HEK293 (cell line): ENCODE measurements around the gene RNF31.

ENCODE experiments used
- BCL11B ChIP-seq: fragments of 450-650 bp; formaldehyde crosslinking; IDR thresholded peaks from 2 replicates; pipeline ENCODE4 v1.5.1; 2016; ENCODE audit warnings: low read depth, missing biosample characterization, missing genetic modification characterization
- GLI2 ChIP-seq: fragments of 450-650 bp; formaldehyde crosslinking; IDR thresholded peaks from 2 replicates; pipeline ENCODE4; 2017; ENCODE audit warnings: missing biosample characterization, missing genetic modification characterization, low read depth, borderline replicate concordance
- KLF10 ChIP-seq: fragments of 450-650 bp; IDR thresholded peaks from 2 replicates; pipeline ENCODE4 v1.5.1; 2018; ENCODE audit warnings: missing biosample characterization, mild to moderate bottlenecking, missing genetic modification characterization
- KLF16 ChIP-seq: fragments of 450-650 bp; formaldehyde crosslinking; IDR thresholded peaks from 2 replicates; pipeline ENCODE4 v1.5.1; 2017; ENCODE audit warnings: missing biosample characterization, missing genetic modification characterization
- KLF7 ChIP-seq: fragments of 450-650 bp; formaldehyde crosslinking; IDR thresholded peaks from 2 replicates; pipeline ENCODE4 v1.5.1; 2016; ENCODE audit warnings: missing biosample characterization, missing genetic modification characterization, borderline replicate concordance
- KLF8 ChIP-seq: fragments of 450-650 bp; formaldehyde crosslinking; IDR thresholded peaks from 2 replicates; pipeline ENCODE4 v1.5.1; 2016; ENCODE audit warnings: missing biosample characterization, missing genetic modification characterization
- MYNN ChIP-seq: fragments of 450-650 bp; formaldehyde crosslinking; IDR thresholded peaks from 2 replicates; pipeline ENCODE4 v1.5.1; 2016; ENCODE audit warnings: missing biosample characterization, missing genetic modification characterization, borderline replicate concordance
- PRDM1 ChIP-seq: fragments of 450-650 bp; formaldehyde crosslinking; IDR thresholded peaks from 2 replicates; pipeline ENCODE4; 2016; ENCODE audit warnings: missing biosample characterization, missing genetic modification characterization
- SCRT2 ChIP-seq: fragments of 450-650 bp; formaldehyde crosslinking; IDR thresholded peaks from 2 replicates; pipeline ENCODE4 v1.5.1; 2016; ENCODE audit warnings: missing biosample characterization, missing genetic modification characterization
- ZBTB48 ChIP-seq: fragments of 450-650 bp; formaldehyde crosslinking; IDR thresholded peaks from 2 replicates; pipeline ENCODE4 v1.5.1; 2016; ENCODE audit warnings: missing biosample characterization, missing genetic modification characterization
- ZBTB7A ChIP-seq: fragments of 450-650 bp; formaldehyde crosslinking; IDR thresholded peaks from 2 replicates; pipeline ENCODE4 v1.5.1; 2016; ENCODE audit warnings: low read depth, missing biosample characterization, missing genetic modification characterization
- ZNF10 ChIP-seq: fragments of 450-650 bp; formaldehyde crosslinking; IDR thresholded peaks from 2 replicates; pipeline ENCODE4 v1.5.1; 2017; ENCODE audit warnings: missing biosample characterization, missing genetic modification characterization
- ZNF114 ChIP-seq: fragments of 450-650 bp; formaldehyde crosslinking; IDR thresholded peaks from 2 replicates; pipeline ENCODE4 v1.5.0; 2017; ENCODE audit warnings: missing biosample characterization, missing genetic modification characterization
- ZNF146 ChIP-seq: fragments of 450-650 bp; formaldehyde crosslinking; IDR thresholded peaks from 2 replicates; pipeline ENCODE4 v1.5.1; 2016; ENCODE audit warnings: missing biosample characterization, missing genetic modification characterization
- ZNF174 ChIP-seq: fragments of 450-650 bp; formaldehyde crosslinking; IDR thresholded peaks from 2 replicates; pipeline ENCODE4 v1.5.0; 2017; ENCODE audit warnings: missing biosample characterization, mild to moderate bottlenecking, missing genetic modification characterization
- ZNF248 ChIP-seq: fragments of 450-650 bp; formaldehyde crosslinking; IDR thresholded peaks from 2 replicates; pipeline ENCODE4 v1.5.1; 2017; ENCODE audit warnings: missing biosample characterization, missing genetic modification characterization
- ZNF324 ChIP-seq: fragments of 450-650 bp; formaldehyde crosslinking; IDR thresholded peaks from 2 replicates; pipeline ENCODE4 v1.5.1; 2016; ENCODE audit warnings: missing biosample characterization, missing genetic modification characterization
- ZNF341 ChIP-seq: fragments of 450-650 bp; formaldehyde crosslinking; IDR thresholded peaks from 2 replicates; pipeline ENCODE4; 2016; ENCODE audit warnings: low read depth, missing biosample characterization, missing genetic modification characterization
- ZNF354C ChIP-seq: fragments of 450-650 bp; formaldehyde crosslinking; IDR thresholded peaks from 2 replicates; pipeline ENCODE4 v1.5.1; 2016; ENCODE audit warnings: missing biosample characterization, missing genetic modification characterization, low read depth, borderline replicate concordance
- ZNF366 ChIP-seq: fragments of 450-650 bp; formaldehyde crosslinking; conservative IDR thresholded peaks from 2 replicates; pipeline ENCODE4 v1.5.1; 2016; ENCODE audit warnings: missing biosample characterization, missing genetic modification characterization
- ZNF404 ChIP-seq: fragments of 450-650 bp; formaldehyde crosslinking; IDR thresholded peaks from 2 replicates; pipeline ENCODE4 v1.5.1; 2017; ENCODE audit warnings: missing biosample characterization, missing genetic modification characterization
- ZNF549 ChIP-seq: fragments of 450-650 bp; IDR thresholded peaks from 2 replicates; pipeline ENCODE4 v1.5.1; 2018; ENCODE audit warnings: missing biosample characterization, missing genetic modification characterization, mild to moderate bottlenecking, inconsistent platforms, moderate library complexity
- ZNF596 ChIP-seq: fragments of 450-650 bp; IDR thresholded peaks from 2 replicates; pipeline ENCODE4 v1.5.0; 2018; ENCODE audit warnings: missing biosample characterization, mild to moderate bottlenecking, missing genetic modification characterization, moderate library complexity
- ZNF623 ChIP-seq: fragments of 450-650 bp; formaldehyde crosslinking; IDR thresholded peaks from 2 replicates; pipeline ENCODE4 v1.5.1; 2016; ENCODE audit warnings: missing biosample characterization, missing genetic modification characterization
- ZNF624 ChIP-seq: fragments of 450-650 bp; formaldehyde crosslinking; IDR thresholded peaks from 2 replicates; pipeline ENCODE4 v1.5.1; 2017; ENCODE audit warnings: missing biosample characterization, missing genetic modification characterization
- ZNF660 ChIP-seq: fragments of 450-650 bp; IDR thresholded peaks from 2 replicates; pipeline ENCODE4 v1.5.1; 2018; ENCODE audit warnings: missing biosample characterization, mild to moderate bottlenecking, missing genetic modification characterization
- ZNF777 ChIP-seq: fragments of 450-650 bp; formaldehyde crosslinking; IDR thresholded peaks from 2 replicates; pipeline ENCODE4 v1.5.1; 2017; ENCODE audit warnings: missing biosample characterization, missing genetic modification characterization, borderline replicate concordance
- ZNF792 ChIP-seq: fragments of 450-650 bp; formaldehyde crosslinking; IDR thresholded peaks from 2 replicates; pipeline ENCODE4 v1.5.1; 2016; ENCODE audit warnings: missing biosample characterization, missing genetic modification characterization
- TF ChIP-seq, protein P1 (sequence below): fragments of 450-650 bp; formaldehyde crosslinking; IDR thresholded peaks from 2 replicates; pipeline ENCODE4 v1.5.1; 2016; ENCODE audit warnings: missing biosample characterization, missing genetic modification characterization
- TF ChIP-seq, protein P2 (sequence below): fragments of 450-650 bp; formaldehyde crosslinking; IDR thresholded peaks from 2 replicates; pipeline ENCODE4 v1.5.1; 2017; ENCODE audit warnings: missing biosample characterization, missing genetic modification characterization
- TF ChIP-seq, protein P3 (sequence below): fragments of 450-650 bp; formaldehyde crosslinking; IDR thresholded peaks from 2 replicates; pipeline ENCODE4 v1.5.1; 2017; ENCODE audit warnings: missing biosample characterization, mild to moderate bottlenecking, missing genetic modification characterization, moderate library complexity
- TF ChIP-seq, protein P4 (sequence below): fragments of 450-650 bp; formaldehyde crosslinking; IDR thresholded peaks from 2 replicates; pipeline ENCODE4 v1.5.1; 2017; ENCODE audit warnings: missing biosample characterization, missing genetic modification characterization
- TF ChIP-seq, protein P5 (sequence below): fragments of 450-650 bp; IDR thresholded peaks from 2 replicates; pipeline ENCODE4 v1.5.1; 2018; ENCODE audit warnings: missing biosample characterization, missing genetic modification characterization

The RNF31 gene

DNA sequence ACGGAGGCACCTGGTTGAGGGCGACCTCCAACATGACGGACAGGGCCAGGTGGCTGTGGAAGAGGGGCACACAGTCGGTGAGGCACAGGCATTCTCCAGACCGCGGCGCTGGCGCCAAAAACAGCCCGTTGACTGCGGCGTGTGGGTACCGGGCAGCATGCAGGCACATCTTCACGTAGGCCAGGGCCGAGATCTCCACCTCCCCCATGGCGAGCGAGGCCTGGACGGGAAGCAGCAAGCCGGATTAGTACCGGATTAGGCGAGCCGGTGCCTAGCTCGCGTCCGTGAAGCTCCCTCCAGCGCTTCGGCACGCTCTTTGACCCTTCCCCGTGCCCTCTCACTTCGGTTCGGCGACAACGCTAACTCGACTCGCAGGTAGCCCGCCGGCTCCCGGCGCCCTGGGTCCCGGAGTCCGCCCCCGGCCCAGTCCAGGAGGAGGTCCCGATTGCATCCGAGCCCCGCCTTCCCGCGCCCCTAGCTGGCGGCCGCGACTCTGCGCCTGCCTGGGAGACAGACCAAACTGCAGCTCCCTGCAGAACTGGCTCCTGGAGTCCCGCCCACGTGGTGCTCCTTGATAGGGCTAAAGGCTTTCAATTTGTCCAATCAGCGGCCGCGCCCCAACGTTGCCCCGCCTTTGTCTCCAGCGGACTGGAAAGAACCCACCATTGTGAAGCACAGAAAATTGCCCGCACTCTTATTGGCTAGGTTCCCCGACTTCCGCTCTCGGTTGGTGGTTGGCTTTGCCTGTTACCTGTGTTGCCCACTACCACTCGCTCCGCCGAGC lies 6.0 kb upstream of the RNF31 start, which contains the start of gene EMC9 (continued):
- TF ChIP-seq, protein P1, sequence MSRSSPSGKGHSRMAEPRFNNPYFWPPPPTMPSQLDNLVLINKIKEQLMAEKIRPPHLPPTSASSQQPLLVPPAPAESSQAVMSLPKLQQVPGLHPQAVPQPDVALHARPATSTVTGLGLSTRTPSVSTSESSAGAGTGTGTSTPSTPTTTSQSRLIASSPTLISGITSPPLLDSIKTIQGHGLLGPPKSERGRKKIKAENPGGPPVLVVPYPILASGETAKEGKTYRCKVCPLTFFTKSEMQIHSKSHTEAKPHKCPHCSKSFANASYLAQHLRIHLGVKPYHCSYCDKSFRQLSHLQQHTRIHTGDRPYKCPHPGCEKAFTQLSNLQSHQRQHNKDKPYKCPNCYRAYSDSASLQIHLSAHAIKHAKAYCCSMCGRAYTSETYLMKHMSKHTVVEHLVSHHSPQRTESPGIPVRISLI (tag by site-specific recombination): no peak
- TF ChIP-seq MYNN (tag by site-specific recombination): no peak
- TF ChIP-seq ZNF354C (tag by site-specific recombination): no peak
- TF ChIP-seq KLF10: peak; percentile 32
- TF ChIP-seq PRDM1 (tag by site-specific recombination): no peak
- TF ChIP-seq, protein P2, sequence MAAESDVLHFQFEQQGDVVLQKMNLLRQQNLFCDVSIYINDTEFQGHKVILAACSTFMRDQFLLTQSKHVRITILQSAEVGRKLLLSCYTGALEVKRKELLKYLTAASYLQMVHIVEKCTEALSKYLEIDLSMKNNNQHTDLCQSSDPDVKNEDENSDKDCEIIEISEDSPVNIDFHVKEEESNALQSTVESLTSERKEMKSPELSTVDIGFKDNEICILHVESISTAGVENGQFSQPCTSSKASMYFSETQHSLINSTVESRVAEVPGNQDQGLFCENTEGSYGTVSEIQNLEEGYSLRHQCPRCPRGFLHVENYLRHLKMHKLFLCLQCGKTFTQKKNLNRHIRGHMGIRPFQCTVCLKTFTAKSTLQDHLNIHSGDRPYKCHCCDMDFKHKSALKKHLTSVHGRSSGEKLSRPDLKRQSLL (tag by site-specific recombination): 0 out of 2 replicates have a peak, but pooled peaks have one; percentile 47
- 0 out of 2 replicates have a peak, but pooled peaks have one; percentile 28 for TF ChIP-seq ZNF660 (tag by site-specific recombination)
- no peak for TF ChIP-seq ZNF404 (tag by site-specific recombination)
- no peak for TF ChIP-seq ZNF596
- peak; percentile 51; the same call in 1 of the 2 replicates for TF ChIP-seq ZBTB7A (tag by site-specific recombination)
- TF ChIP-seq ZNF792 (tag by site-specific recombination): no peak; the same call in 1 of the 2 replicates
- no peak for TF ChIP-seq ZNF549
- peak; percentile 36; the same call in 1 of the 2 replicates for TF ChIP-seq ZNF623 (tag by site-specific recombination)
- no peak for TF ChIP-seq ZNF248 (tag by site-specific recombination)
- peak; percentile 73; the same call in 1 of the 2 replicates for TF ChIP-seq BCL11B (tag by site-specific recombination)
- peak; percentile 53; the same call in 1 of the 2 replicates for TF ChIP-seq ZNF10 (tag by site-specific recombination)
- TF ChIP-seq KLF8 (tag by site-specific recombination): peak; percentile 91
- TF ChIP-seq ZNF146 (tag by site-specific recombination): peak; percentile 40; the same call in 1 of the 2 replicates
- TF ChIP-seq ZNF324 (tag by site-specific recombination): 0 out of 2 replicates have a peak, but pooled peaks have one; percentile 74
- TF ChIP-seq ZNF366 (tag by site-specific recombination): no peak
- TF ChIP-seq SCRT2 (tag by site-specific recombination): no peak
- TF ChIP-seq KLF16 (tag by site-specific recombination): peak; percentile 94
- no peak for TF ChIP-seq ZNF341 (tag by site-specific recombination)
- TF ChIP-seq, protein P3, sequence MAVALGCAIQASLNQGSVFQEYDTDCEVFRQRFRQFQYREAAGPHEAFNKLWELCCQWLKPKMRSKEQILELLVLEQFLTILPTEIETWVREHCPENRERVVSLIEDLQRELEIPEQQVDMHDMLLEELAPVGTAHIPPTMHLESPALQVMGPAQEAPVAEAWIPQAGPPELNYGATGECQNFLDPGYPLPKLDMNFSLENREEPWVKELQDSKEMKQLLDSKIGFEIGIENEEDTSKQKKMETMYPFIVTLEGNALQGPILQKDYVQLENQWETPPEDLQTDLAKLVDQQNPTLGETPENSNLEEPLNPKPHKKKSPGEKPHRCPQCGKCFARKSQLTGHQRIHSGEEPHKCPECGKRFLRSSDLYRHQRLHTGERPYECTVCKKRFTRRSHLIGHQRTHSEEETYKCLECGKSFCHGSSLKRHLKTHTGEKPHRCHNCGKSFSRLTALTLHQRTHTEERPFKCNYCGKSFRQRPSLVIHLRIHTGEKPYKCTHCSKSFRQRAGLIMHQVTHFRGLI (tag by site-specific recombination): no peak
- TF ChIP-seq, protein P4, sequence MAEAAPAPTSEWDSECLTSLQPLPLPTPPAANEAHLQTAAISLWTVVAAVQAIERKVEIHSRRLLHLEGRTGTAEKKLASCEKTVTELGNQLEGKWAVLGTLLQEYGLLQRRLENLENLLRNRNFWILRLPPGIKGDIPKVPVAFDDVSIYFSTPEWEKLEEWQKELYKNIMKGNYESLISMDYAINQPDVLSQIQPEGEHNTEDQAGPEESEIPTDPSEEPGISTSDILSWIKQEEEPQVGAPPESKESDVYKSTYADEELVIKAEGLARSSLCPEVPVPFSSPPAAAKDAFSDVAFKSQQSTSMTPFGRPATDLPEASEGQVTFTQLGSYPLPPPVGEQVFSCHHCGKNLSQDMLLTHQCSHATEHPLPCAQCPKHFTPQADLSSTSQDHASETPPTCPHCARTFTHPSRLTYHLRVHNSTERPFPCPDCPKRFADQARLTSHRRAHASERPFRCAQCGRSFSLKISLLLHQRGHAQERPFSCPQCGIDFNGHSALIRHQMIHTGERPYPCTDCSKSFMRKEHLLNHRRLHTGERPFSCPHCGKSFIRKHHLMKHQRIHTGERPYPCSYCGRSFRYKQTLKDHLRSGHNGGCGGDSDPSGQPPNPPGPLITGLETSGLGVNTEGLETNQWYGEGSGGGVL: no peak
- TF ChIP-seq, protein P5, sequence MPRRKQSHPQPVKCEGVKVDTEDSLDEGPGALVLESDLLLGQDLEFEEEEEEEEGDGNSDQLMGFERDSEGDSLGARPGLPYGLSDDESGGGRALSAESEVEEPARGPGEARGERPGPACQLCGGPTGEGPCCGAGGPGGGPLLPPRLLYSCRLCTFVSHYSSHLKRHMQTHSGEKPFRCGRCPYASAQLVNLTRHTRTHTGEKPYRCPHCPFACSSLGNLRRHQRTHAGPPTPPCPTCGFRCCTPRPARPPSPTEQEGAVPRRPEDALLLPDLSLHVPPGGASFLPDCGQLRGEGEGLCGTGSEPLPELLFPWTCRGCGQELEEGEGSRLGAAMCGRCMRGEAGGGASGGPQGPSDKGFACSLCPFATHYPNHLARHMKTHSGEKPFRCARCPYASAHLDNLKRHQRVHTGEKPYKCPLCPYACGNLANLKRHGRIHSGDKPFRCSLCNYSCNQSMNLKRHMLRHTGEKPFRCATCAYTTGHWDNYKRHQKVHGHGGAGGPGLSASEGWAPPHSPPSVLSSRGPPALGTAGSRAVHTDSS (tag by site-specific recombination): no peak
- peak; percentile 99; the same call in 1 of the 2 replicates for TF ChIP-seq ZBTB48 (tag by site-specific recombination)
- no peak for TF ChIP-seq ZNF174 (tag by site-specific recombination)
- no peak for TF ChIP-seq GLI2 (tag by site-specific recombination)
- TF ChIP-seq ZNF777 (tag by site-specific recombination): no peak
- no peak for TF ChIP-seq ZNF624
- peak; percentile 80; the same call in 1 of the 2 replicates for TF ChIP-seq KLF7 (tag by site-specific recombination)
- TF ChIP-seq ZNF114 (tag by site-specific recombination): no peak
